ENCODE data around the gene CFAP107. TPM values are rescaled to one million over a fixed set of nuclear protein-coding genes. Genes with fewer than 3 reads are reported as not detected.
"Not testable (repeated sequence)": the region's sequence is repeated elsewhere in the genome, so short reads cannot be mapped to it uniquely, and the experiment has no call there.

The CFAP107 gene
- total RNA-seq, 1 donor from 2014 or later, result not detected

DNA sequence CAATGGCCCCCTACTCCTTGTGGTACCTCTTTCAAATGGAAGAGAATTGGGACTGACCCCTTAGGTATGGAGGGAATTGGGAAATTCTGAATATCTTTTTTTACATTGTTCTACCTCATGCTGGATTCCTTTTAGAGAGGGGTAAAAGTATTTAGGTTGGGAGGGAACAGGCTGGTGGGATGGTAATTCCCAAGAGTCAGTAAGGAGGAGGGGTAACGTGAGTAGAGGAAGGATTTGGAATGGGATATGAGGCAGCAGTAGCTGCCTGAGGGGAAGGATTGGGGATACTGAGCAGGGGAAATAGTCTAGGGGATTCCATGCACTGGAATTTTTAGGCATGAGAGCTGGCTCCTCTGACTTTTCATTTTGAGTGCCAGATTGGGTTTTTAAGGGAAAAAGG is 33.9 kb upstream of the CFAP107 start:
- Histone ChIP-seq H3K27me3 (no peaks in the 10 kb centered on the region), H3K4me1 (peaks cover 2% of the 10 kb centered on the region), H3K36me3 (no peaks in the 10 kb centered on the region), H3K9ac (no peak overlapping the region), H4K20me1 (ENCODE audit: low read depth) (no peaks in the 10 kb centered on the region), H2AFZ (replicated peaks) (no peak overlapping the region), H3K27ac (no peak overlapping the region), H3K9me3 (ENCODE audit: low read depth) (no peaks in the 10 kb centered on the region), H3K4me3 (no peak overlapping the region), H3K4me2 (no peak overlapping the region), H3K79me2 (ENCODE audit: low read depth) (no peaks in the 10 kb centered on the region), H3F3A (ENCODE audit: low read depth) (no peaks in the 10 kb centered on the region)
- H3K9me3 Mint-ChIP-seq, result no peaks in the 10 kb centered on the region
- DNase-seq (ENCODE audit: low spot score), result no peak
- no peak overlapping the region for H3K4me3 Mint-ChIP-seq
- peaks cover 6% of the 10 kb centered on the region for H3K27me3 Mint-ChIP-seq (ENCODE audit: insufficient read depth, low read depth)
- H3K4me1 Mint-ChIP-seq, result peaks cover 11% of the 10 kb centered on the region
- no peaks in the 10 kb centered on the region for H3K36me3 Mint-ChIP-seq
- TF ChIP-seq EZH2 (IDR thresholded peaks at IDR 0.05), result no peak
- TF ChIP-seq EZH2phosphoT487 (IDR thresholded peaks at IDR 0.05), result no peak
- TF ChIP-seq, protein P1, sequence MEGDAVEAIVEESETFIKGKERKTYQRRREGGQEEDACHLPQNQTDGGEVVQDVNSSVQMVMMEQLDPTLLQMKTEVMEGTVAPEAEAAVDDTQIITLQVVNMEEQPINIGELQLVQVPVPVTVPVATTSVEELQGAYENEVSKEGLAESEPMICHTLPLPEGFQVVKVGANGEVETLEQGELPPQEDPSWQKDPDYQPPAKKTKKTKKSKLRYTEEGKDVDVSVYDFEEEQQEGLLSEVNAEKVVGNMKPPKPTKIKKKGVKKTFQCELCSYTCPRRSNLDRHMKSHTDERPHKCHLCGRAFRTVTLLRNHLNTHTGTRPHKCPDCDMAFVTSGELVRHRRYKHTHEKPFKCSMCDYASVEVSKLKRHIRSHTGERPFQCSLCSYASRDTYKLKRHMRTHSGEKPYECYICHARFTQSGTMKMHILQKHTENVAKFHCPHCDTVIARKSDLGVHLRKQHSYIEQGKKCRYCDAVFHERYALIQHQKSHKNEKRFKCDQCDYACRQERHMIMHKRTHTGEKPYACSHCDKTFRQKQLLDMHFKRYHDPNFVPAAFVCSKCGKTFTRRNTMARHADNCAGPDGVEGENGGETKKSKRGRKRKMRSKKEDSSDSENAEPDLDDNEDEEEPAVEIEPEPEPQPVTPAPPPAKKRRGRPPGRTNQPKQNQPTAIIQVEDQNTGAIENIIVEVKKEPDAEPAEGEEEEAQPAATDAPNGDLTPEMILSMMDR (IDR thresholded peaks at IDR 0.05), result no peak
- H3K27ac Mint-ChIP-seq, result no peak overlapping the region

DNA sequence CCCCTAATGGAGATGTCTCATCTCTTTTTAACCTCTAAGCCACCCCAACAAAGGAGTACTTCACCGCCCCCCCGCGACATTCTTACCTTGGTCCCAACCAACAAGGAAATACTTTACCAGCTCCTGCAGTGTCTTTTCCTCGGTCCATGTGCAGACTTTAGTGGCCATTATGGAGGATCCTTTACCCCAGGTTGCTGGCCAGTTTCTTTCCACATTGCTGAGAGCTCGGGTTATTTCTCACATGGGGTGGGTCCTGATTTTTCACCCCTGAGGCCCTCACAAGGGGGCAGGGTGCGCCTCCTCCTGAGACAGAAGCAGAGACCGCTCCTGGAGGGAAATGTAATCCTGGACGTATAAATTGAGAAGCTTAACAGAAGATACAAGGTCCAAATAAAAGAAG is 33.1 kb upstream of the CFAP107 start:
- no peaks in the 10 kb centered on the region for H3K36me3 Mint-ChIP-seq
- Histone ChIP-seq H2AFZ (replicated peaks) (no peak overlapping the region), H3K79me2 (ENCODE audit: low read depth) (no peaks in the 10 kb centered on the region), H3K27me3 (no peaks in the 10 kb centered on the region), H3K4me1 (peaks cover 10% of the 10 kb centered on the region), H3K9ac (no peak overlapping the region), H3K4me3 (no peak overlapping the region), H3K9me3 (ENCODE audit: low read depth) (no peaks in the 10 kb centered on the region), H4K20me1 (ENCODE audit: low read depth) (no peaks in the 10 kb centered on the region), H3K4me2 (no peak overlapping the region), H3K36me3 (no peaks in the 10 kb centered on the region), H3K27ac (no peak overlapping the region), H3F3A (ENCODE audit: low read depth) (no peaks in the 10 kb centered on the region)
- H3K4me3 Mint-ChIP-seq, result no peak overlapping the region
- DNase-seq (ENCODE audit: low spot score), result no peak
- no peaks in the 10 kb centered on the region for H3K9me3 Mint-ChIP-seq
- peaks cover 4% of the 10 kb centered on the region for H3K27me3 Mint-ChIP-seq (ENCODE audit: insufficient read depth, low read depth)
- no peak overlapping the region for H3K27ac Mint-ChIP-seq
- TF ChIP-seq EZH2 (IDR thresholded peaks at IDR 0.05), result no peak
- no peak for TF ChIP-seq EZH2phosphoT487 (IDR thresholded peaks at IDR 0.05)
- TF ChIP-seq, protein P1 (IDR thresholded peaks at IDR 0.05), result no peak
- peaks cover 19% of the 10 kb centered on the region for H3K4me1 Mint-ChIP-seq

DNA sequence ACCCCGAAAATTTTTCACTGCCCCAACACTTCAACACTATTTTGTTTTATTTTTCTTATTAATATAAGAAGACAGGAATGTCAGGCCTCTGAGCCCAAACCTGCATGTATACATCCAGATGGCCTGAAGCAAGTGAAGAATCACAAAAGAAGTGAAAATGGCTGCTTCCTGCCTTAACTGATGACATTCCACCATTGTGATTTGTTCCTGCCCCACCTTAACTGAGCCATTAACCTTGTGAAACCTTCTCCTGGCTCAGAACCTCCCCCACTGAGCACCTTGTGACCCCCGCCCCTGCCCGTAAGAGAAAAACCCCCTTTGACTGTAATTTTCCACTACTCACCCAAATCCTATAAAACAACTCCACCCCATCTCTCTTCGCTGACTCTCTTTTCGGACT is 32.3 kb upstream of the CFAP107 start:
- H3K36me3 Mint-ChIP-seq, H3K4me2 ChIP-seq, H3K9me3 Mint-ChIP-seq: not testable (repeated sequence)

GRCh38 chr1:12714710-12715475 is 31.1 kb upstream of the CFAP107 start:
- Histone ChIP-seq H3K27me3 (no peaks in the 10 kb centered on the region), H4K20me1 (ENCODE audit: low read depth) (no peaks in the 10 kb centered on the region), H3K9me3 (ENCODE audit: low read depth) (no peaks in the 10 kb centered on the region), H3K36me3 (no peaks in the 10 kb centered on the region), H3K4me1 (peaks cover 10% of the 10 kb centered on the region), H3K79me2 (ENCODE audit: low read depth) (no peaks in the 10 kb centered on the region), H2AFZ (replicated peaks) (no peak overlapping the region), H3K9ac (no peak overlapping the region), H3F3A (ENCODE audit: low read depth) (no peaks in the 10 kb centered on the region), H3K4me2 (no peak overlapping the region), H3K27ac (no peak overlapping the region), H3K4me3 (no peak overlapping the region)
- no peak overlapping the region for H3K4me3 Mint-ChIP-seq
- no peak overlapping the region for H3K27ac Mint-ChIP-seq
- H3K36me3 Mint-ChIP-seq, result no peaks in the 10 kb centered on the region
- DNase-seq (ENCODE audit: low spot score), result no peak
- peaks cover 19% of the 10 kb centered on the region for H3K4me1 Mint-ChIP-seq
- TF ChIP-seq EZH2phosphoT487 (IDR thresholded peaks at IDR 0.05) (no peak), EZH2 (IDR thresholded peaks at IDR 0.05) (no peak)
- TF ChIP-seq, protein P1 (IDR thresholded peaks at IDR 0.05), result no peak
- no peaks in the 10 kb centered on the region for H3K9me3 Mint-ChIP-seq
- H3K27me3 Mint-ChIP-seq (ENCODE audit: insufficient read depth, low read depth), result peaks cover 4% of the 10 kb centered on the region

More for the DNA sequence above, 32.3 kb upstream of the CFAP107 start:
- not testable (repeated sequence) for H3K4me3 ChIP-seq; H3F3A ChIP-seq (ENCODE audit: low read depth); H3K27ac Mint-ChIP-seq; H4K20me1 ChIP-seq (ENCODE audit: low read depth); H3K36me3 ChIP-seq; H3K27ac ChIP-seq; H3K4me3 Mint-ChIP-seq; H3K27me3 Mint-ChIP-seq (ENCODE audit: insufficient read depth, low read depth); H3K79me2 ChIP-seq (ENCODE audit: low read depth); H3K4me1 ChIP-seq; DNase-seq (ENCODE audit: low spot score); H3K27me3 ChIP-seq; H2AFZ ChIP-seq (replicated peaks); H3K9me3 ChIP-seq (ENCODE audit: low read depth); H3K9ac ChIP-seq
- H3K4me1 Mint-ChIP-seq, result peaks cover 19% of the 10 kb centered on the region
